ENCODE measurements around the gene ZFP3.

DNA sequence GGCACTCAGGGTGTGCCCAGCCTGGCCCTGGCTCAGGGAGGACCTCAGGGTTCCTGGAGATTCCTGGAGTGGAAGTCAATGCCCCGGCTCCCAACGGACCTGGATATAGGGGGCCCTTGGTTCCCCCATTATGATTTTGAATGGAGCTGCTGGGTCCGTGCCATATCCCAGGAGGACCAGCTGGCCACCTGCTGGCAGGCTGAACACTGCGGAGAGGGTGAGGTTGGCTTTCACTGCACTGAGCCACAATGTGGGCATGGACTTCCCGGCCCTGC lies 61.1 kb downstream of the ZFP3 start:
- TF ChIP-seq POLR2A (IDR thresholded peaks at IDR 0.05) (no peak), EP300 (IDR thresholded peaks at IDR 0.05) (no peak)
- TF ChIP-seq, protein P1, sequence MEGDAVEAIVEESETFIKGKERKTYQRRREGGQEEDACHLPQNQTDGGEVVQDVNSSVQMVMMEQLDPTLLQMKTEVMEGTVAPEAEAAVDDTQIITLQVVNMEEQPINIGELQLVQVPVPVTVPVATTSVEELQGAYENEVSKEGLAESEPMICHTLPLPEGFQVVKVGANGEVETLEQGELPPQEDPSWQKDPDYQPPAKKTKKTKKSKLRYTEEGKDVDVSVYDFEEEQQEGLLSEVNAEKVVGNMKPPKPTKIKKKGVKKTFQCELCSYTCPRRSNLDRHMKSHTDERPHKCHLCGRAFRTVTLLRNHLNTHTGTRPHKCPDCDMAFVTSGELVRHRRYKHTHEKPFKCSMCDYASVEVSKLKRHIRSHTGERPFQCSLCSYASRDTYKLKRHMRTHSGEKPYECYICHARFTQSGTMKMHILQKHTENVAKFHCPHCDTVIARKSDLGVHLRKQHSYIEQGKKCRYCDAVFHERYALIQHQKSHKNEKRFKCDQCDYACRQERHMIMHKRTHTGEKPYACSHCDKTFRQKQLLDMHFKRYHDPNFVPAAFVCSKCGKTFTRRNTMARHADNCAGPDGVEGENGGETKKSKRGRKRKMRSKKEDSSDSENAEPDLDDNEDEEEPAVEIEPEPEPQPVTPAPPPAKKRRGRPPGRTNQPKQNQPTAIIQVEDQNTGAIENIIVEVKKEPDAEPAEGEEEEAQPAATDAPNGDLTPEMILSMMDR (IDR thresholded peaks at IDR 0.05) = no peak

Data from stomach (tissue), 4 donors.